ENCODE results near the gene EXOC6B.

The EXOC6B gene

DNA sequence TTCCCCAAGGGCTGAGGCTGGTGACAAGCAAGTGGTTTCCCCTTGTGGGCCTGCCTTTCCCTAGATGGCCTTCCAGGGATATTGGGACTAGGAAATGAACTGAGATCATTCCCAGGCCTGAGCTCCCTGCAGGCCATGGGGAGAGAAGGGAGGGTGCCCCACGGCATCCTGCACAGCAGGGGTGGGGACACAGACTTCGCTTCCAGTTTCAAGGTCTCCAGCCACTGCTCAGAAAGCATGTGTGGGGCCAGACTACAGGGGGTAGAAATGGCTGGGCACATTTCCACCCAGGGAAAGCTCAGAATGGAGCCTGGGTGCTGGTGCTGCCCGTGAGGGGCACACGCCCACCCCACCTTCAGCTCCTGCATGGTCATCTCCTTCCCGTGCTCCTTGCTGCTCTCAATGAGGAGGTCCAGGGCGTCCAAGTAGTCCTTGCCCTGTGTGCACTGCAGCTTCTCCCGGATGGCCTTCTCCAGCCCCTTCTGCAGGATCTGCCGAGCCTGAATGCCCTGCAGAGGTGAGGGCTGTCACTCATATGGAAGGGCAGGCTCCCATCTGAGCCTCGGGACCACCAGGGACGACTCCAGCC lies 691.3 kb downstream of the EXOC6B start:
- Histone ChIP-seq H3K9me3 (ENCODE audit: low read depth, low read length) (no peaks in the 10 kb centered on the region), H3K9ac (ENCODE audit: insufficient read length) (no peak overlapping the region), H3K27ac (no peak overlapping the region), H3K4me3 (no peak overlapping the region), H3K36me3 (ENCODE audit: insufficient read depth, low read length) (peaks cover 42% of the 10 kb centered on the region)
- DNase-seq (ENCODE audit: low read depth, low spot score) = no peak
- TF ChIP-seq FOXP2 (optimal IDR thresholded peaks at IDR 0.05; ENCODE audit: control extremely low read depth, extremely low read length, insufficient read depth) (no peak), EZH2 (IDR thresholded peaks at IDR 0.05) (no peak), POLR2AphosphoS5 (IDR thresholded peaks at IDR 0.05; ENCODE audit: borderline replicate concordance, low read depth, low read length) (no peak)

DNA sequence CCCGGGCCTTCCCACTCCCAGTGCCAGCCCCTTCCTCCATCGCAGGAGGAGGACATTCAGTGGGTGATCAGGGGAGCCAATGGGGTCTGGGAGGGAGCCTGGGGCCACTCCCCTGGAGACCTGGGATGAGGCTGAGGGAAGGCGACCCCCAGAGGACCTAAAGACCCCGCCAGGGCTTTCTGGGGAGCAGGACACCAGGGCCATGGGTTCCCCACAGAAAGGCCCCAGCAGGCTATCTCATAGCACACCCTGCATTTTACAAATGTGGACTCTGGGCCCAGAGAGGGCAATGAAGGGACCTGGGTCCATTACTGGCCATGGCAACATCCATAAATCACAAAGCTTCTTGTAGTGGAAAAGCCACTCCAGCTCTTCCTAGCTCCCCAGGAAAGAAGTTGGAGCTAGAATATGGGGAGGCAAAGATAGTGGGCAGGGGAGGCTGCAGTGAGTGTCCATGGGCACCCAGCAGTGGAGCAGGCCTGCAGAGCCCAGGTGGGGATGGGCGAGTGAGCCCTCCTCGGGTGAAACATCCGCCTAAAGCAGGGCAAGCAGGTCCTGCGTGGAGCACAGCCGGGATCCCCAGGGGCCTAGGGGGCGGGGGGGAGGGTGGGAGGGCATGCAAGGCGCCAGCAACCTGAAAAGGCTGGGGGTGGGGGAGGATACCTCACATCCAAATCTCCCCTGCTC lies 692.0 kb downstream of the EXOC6B start:
- no peak for TF ChIP-seq EZH2 (IDR thresholded peaks at IDR 0.05)
- no peak for TF ChIP-seq FOXP2 (optimal IDR thresholded peaks at IDR 0.05; ENCODE audit: control extremely low read depth, extremely low read length, insufficient read depth)
- TF ChIP-seq POLR2AphosphoS5 (IDR thresholded peaks at IDR 0.05; ENCODE audit: borderline replicate concordance, low read depth, low read length) = no peak
- Histone ChIP-seq H3K4me3 (no peak overlapping the region), H3K9me3 (ENCODE audit: low read depth, low read length) (no peaks in the 10 kb centered on the region), H3K36me3 (ENCODE audit: insufficient read depth, low read length) (peaks cover 42% of the 10 kb centered on the region), H3K9ac (ENCODE audit: insufficient read length) (no peak overlapping the region), H3K27ac (no peak overlapping the region)
- DNase-seq (ENCODE audit: low read depth, low spot score) = no peak

DNA sequence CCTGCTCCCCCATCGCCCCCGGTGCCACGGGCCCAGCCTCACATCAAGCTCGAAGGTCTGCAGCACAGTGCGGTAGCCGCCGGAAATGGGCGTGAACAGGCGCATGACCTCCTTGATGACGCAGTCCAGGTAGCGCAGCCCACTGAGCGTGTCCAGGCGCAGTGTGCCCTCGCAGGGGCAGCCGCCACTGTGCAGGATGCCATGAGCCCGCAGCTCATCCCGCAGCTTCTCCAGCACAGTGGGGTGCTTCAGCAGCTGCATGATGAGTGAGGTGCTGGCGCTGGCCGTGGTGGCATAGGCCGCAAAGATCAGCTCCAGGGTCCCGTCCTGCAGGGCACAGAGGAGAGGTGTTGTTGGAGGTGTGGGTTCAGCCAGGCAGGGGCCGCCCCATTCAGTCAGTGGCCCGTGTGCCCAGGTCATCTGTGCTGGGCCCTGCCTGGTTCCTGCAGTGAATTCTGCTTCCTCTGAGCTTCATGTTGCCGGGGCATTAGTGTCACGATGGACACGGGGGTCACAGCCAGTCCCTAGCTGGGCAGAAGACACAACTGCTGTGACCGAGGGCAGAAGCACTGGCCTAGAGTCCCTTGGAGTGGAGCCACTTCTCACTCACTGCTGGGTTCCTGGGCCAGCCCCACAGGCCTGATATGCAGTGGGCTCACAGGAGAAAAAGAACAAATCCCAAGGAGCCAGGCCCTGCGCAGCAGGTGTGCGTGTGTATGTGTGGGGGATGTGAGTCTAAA lies 692.7 kb downstream of the EXOC6B start:
- Histone ChIP-seq H3K36me3 (ENCODE audit: insufficient read depth, low read length) (peaks cover 42% of the 10 kb centered on the region), H3K9me3 (ENCODE audit: low read depth, low read length) (no peaks in the 10 kb centered on the region)
- TF ChIP-seq EZH2 (IDR thresholded peaks at IDR 0.05) (no peak), POLR2AphosphoS5 (IDR thresholded peaks at IDR 0.05; ENCODE audit: borderline replicate concordance, low read depth, low read length) (no peak), FOXP2 (optimal IDR thresholded peaks at IDR 0.05; ENCODE audit: control extremely low read depth, extremely low read length, insufficient read depth) (no peak)

DNA sequence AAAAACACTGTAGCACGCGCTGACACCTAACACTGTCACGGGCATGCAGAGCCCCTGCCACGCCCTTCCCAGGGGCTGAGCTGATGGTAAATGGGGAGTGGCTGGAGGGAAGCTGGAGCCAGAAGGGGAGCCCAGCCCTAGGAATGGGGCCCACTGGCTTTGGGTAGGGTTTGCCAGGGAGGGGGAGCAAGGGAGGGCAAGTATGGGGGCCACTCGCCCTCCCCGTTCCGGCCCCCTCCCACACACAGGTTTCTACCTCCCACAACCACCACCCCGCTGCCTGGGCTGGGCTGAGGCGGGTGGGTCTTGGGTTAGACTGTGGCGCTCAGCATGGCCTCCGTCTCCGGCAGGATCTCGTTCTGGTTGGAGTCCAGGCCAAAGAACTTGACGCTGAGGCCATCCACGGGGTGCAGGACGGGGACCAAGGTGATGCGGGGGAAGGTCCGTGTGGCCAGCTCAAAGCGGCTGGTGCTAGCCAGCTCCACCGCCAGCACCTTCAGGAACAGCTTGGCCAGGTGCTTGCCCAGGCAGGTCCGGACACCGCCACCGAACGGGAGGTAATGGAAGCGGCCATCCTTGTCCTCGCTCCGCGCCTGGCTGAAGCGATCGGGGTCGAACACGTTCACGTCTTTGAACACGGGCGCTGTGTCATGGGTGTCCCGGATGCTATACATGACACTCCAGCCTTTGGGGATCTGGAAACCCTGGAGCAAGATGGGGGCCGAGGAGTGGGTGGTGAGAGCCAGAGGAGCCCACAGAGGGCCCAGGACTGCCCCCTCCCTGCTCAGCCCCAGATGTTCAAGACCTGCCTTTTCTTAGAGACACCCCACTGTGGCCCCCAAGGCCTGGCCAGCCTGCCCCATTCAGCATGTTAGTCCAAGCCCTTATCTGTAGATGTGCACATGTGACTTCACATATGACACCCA lies 693.7 kb downstream of the EXOC6B start:
- no peak overlapping the region for H3K4me3 ChIP-seq
- H3K9ac ChIP-seq (ENCODE audit: insufficient read length) = no peak overlapping the region
- H3K36me3 ChIP-seq (ENCODE audit: insufficient read depth, low read length) = peaks cover 42% of the 10 kb centered on the region
- TF ChIP-seq FOXP2 (optimal IDR thresholded peaks at IDR 0.05; ENCODE audit: control extremely low read depth, extremely low read length, insufficient read depth) = no peak
- TF ChIP-seq POLR2AphosphoS5 (IDR thresholded peaks at IDR 0.05; ENCODE audit: borderline replicate concordance, low read depth, low read length) = no peak
- TF ChIP-seq EZH2 (IDR thresholded peaks at IDR 0.05) = no peak
- H3K27ac ChIP-seq = no peak overlapping the region
- no peaks in the 10 kb centered on the region for H3K9me3 ChIP-seq (ENCODE audit: low read depth, low read length)
- DNase-seq (ENCODE audit: low read depth, low spot score) = no peak

More for the DNA sequence above, 692.7 kb downstream of the EXOC6B start:
- no peak overlapping the region for H3K27ac ChIP-seq
- H3K9ac ChIP-seq (ENCODE audit: insufficient read length) = no peak overlapping the region
- H3K4me3 ChIP-seq = no peak overlapping the region
- DNase-seq (ENCODE audit: low read depth, low spot score) = no peak

- no peak for DNase-seq (ENCODE audit: low read depth, low spot score)
- no peak for TF ChIP-seq POLR2AphosphoS5 (IDR thresholded peaks at IDR 0.05; ENCODE audit: borderline replicate concordance, low read depth, low read length)
- TF ChIP-seq FOXP2 (optimal IDR thresholded peaks at IDR 0.05; ENCODE audit: control extremely low read depth, extremely low read length, insufficient read depth) = no peak
- no peak for TF ChIP-seq EZH2 (IDR thresholded peaks at IDR 0.05)
- H3K4me3 ChIP-seq = no peak overlapping the region
- no peaks in the 10 kb centered on the region for H3K9me3 ChIP-seq (ENCODE audit: low read depth, low read length)
- H3K9ac ChIP-seq (ENCODE audit: insufficient read length) = no peak overlapping the region
- no peak overlapping the region for H3K27ac ChIP-seq
- peaks cover 39% of the 10 kb centered on the region for H3K36me3 ChIP-seq (ENCODE audit: insufficient read depth, low read length)
These were observed 694.4 kb downstream of the EXOC6B start for GRCh38 chr2:72131371-72131891.

- no peak for DNase-seq (ENCODE audit: low read depth, low spot score)
- H3K4me3 ChIP-seq = no peak overlapping the region
- no peak for TF ChIP-seq POLR2AphosphoS5 (IDR thresholded peaks at IDR 0.05; ENCODE audit: borderline replicate concordance, low read depth, low read length)
- no peak for TF ChIP-seq FOXP2 (optimal IDR thresholded peaks at IDR 0.05; ENCODE audit: control extremely low read depth, extremely low read length, insufficient read depth)
- TF ChIP-seq EZH2 (IDR thresholded peaks at IDR 0.05) = no peak
- no peak overlapping the region for H3K9ac ChIP-seq (ENCODE audit: insufficient read length)
- H3K36me3 ChIP-seq (ENCODE audit: insufficient read depth, low read length) = peaks cover 34% of the 10 kb centered on the region
- H3K27ac ChIP-seq = peak overlapping the region; percentile 16; the same call in 1 of the 2 replicates
- no peaks in the 10 kb centered on the region for H3K9me3 ChIP-seq (ENCODE audit: low read depth, low read length)
These were observed 695.0 kb downstream of the EXOC6B start for GRCh38 chr2:72130659-72131360.

- no peak for TF ChIP-seq EZH2 (IDR thresholded peaks at IDR 0.05)
- TF ChIP-seq POLR2AphosphoS5 (IDR thresholded peaks at IDR 0.05; ENCODE audit: borderline replicate concordance, low read depth, low read length) = no peak
- TF ChIP-seq FOXP2 (optimal IDR thresholded peaks at IDR 0.05; ENCODE audit: control extremely low read depth, extremely low read length, insufficient read depth) = no peak
- peak overlapping the region; percentile 16; the same call in 1 of the 2 replicates for H3K27ac ChIP-seq
- H3K36me3 ChIP-seq (ENCODE audit: insufficient read depth, low read length) = peaks cover 24% of the 10 kb centered on the region
- no peak for DNase-seq (ENCODE audit: low read depth, low spot score)
- no peaks in the 10 kb centered on the region for H3K9me3 ChIP-seq (ENCODE audit: low read depth, low read length)
- no peak overlapping the region for H3K9ac ChIP-seq (ENCODE audit: insufficient read length)
- H3K4me3 ChIP-seq = no peak overlapping the region
These were observed 696.0 kb downstream of the EXOC6B start for GRCh38 chr2:72129681-72130340.

All from SK-N-MC (cell line).